WTC11 (cell line): Measurements from ENCODE around the gene MESP1. TPM values are rescaled to one million over a fixed set of nuclear protein-coding genes. Genes with fewer than 3 reads are reported as not detected.

Experiments used
- ATAC-seq: fragments of 200-7000 bp; cut with Tn5 transposase; 2 replicates; pipeline ENCODE4 v1.10.0; 2021; ENCODE audit warnings: mild to moderate bottlenecking, moderate library complexity
- Bru-seq: library from RNA; stranded (reverse); fragments of 400-500 nt; gene quantifications from one replicate; lab custom pipeline; 2021; lab: Mats Ljungman, UMichigan
- CTCF ChIA-PET: fragments of 300-600 bp; sonication (Branson Sonifier 250); formaldehyde crosslinking; loops from one replicate; lab custom pipeline; 2021; ENCODE audit warnings: antibody characterized with exemption; lab: Charles Lee
- POLR2A ChIA-PET: fragments of 350-600 bp; sonication (Branson Sonifier 250); formaldehyde crosslinking; loops from one replicate; lab custom pipeline; 2021; ENCODE audit warnings: antibody characterized with exemption; lab: Charles Lee
- DNase-seq: peaks from one replicate; pipeline ENCODE4 v3.0.0; 2021; ENCODE audit warnings: low spot score
- H3K27ac Mint-ChIP-seq: 2 replicates; pipeline ENCODE4 v1.8.0; 2021; ENCODE audit warnings: mixed read lengths
- H3K27me3 Mint-ChIP-seq: 2 replicates; pipeline ENCODE4 v1.8.0; 2021; ENCODE audit warnings: low read depth, mild to moderate bottlenecking, moderate library complexity, mixed read lengths
- H3K36me3 Mint-ChIP-seq: 2 replicates; pipeline ENCODE4 v1.8.0; 2021; ENCODE audit warnings: mixed read lengths
- H3K4me1 Mint-ChIP-seq: 2 replicates; pipeline ENCODE4 v1.8.0; 2022; ENCODE audit warnings: mixed read lengths
- H3K4me3 Mint-ChIP-seq: 2 replicates; pipeline ENCODE4 v1.8.0; 2021; ENCODE audit warnings: mild to moderate bottlenecking, moderate library complexity, mixed read lengths
- H3K9me3 Mint-ChIP-seq: 2 replicates; pipeline ENCODE4 v1.8.0; 2021; ENCODE audit warnings: mixed read lengths
- AR ChIP-seq: fragments of 250-450 bp; sonication (Bioruptor Pico); IDR thresholded peaks from 2 replicates; pipeline ENCODE4 v1.9.0; 2021; ENCODE audit warnings: mild to moderate bottlenecking
- ATF3 ChIP-seq: sonication (generic); formaldehyde crosslinking; conservative IDR thresholded peaks from 2 replicates; pipeline ENCODE4 v1.8.1; 2022; ENCODE audit warnings: mild to moderate bottlenecking, missing genetic modification reagents
- CDX4 ChIP-seq: fragments of 250-450 bp; sonication (Bioruptor Pico); IDR thresholded peaks from 2 replicates; pipeline ENCODE4 v1.9.0; 2021; ENCODE audit warnings: moderate library complexity, mild to moderate bottlenecking, inconsistent platforms, borderline replicate concordance
- CREB1 ChIP-seq: sonication (generic); formaldehyde crosslinking; IDR thresholded peaks from 2 replicates; pipeline ENCODE4 v1.8.0; 2023; ENCODE audit warnings: mild to moderate bottlenecking, missing genetic modification reagents
- E2F1 ChIP-seq: sonication (generic); formaldehyde crosslinking; IDR thresholded peaks from 2 replicates; pipeline ENCODE4 v1.8.0; 2022; ENCODE audit warnings: mild to moderate bottlenecking, missing genetic modification reagents
- E2F4 ChIP-seq: sonication (generic); formaldehyde crosslinking; IDR thresholded peaks from 2 replicates; pipeline ENCODE4 v1.8.1; 2022; ENCODE audit warnings: low read depth, mild to moderate bottlenecking, moderate library complexity, missing genetic modification reagents, borderline replicate concordance
- ESRRA ChIP-seq: sonication (generic); formaldehyde crosslinking; IDR thresholded peaks from 2 replicates; pipeline ENCODE4 v1.8.1; 2022; ENCODE audit warnings: mild to moderate bottlenecking, missing genetic modification reagents, borderline replicate concordance
- FOXK1 ChIP-seq: sonication (generic); formaldehyde crosslinking; IDR thresholded peaks from 2 replicates; pipeline ENCODE4 v1.8.0; 2022; ENCODE audit warnings: mild to moderate bottlenecking, moderate library complexity, missing genetic modification reagents
- FOXP1 ChIP-seq: sonication (generic); formaldehyde crosslinking; IDR thresholded peaks from 2 replicates; pipeline ENCODE4 v1.8.0; 2022; ENCODE audit warnings: missing genetic modification reagents, mild to moderate bottlenecking, moderate library complexity, borderline replicate concordance
- IRF2 ChIP-seq: sonication (generic); formaldehyde crosslinking; IDR thresholded peaks from 2 replicates; pipeline ENCODE4 v1.8.0; 2022; ENCODE audit warnings: low read depth, missing genetic modification reagents, borderline replicate concordance
- JUN ChIP-seq: sonication (generic); formaldehyde crosslinking; IDR thresholded peaks from 2 replicates; pipeline ENCODE4 v1.8.0; 2023; ENCODE audit warnings: mild to moderate bottlenecking, missing genetic modification reagents
- KAT7 ChIP-seq: sonication (generic); formaldehyde crosslinking; IDR thresholded peaks from 2 replicates; pipeline ENCODE4 v1.8.1; 2023; ENCODE audit warnings: missing genetic modification reagents, mild to moderate bottlenecking, borderline replicate concordance
- MLX ChIP-seq: sonication (generic); formaldehyde crosslinking; IDR thresholded peaks from 2 replicates; pipeline ENCODE4 v1.8.1; 2023; ENCODE audit warnings: mild to moderate bottlenecking, missing genetic modification reagents, moderate library complexity
- MYBL2 ChIP-seq: sonication (generic); formaldehyde crosslinking; IDR thresholded peaks from 2 replicates; pipeline ENCODE4 v1.8.1; 2023; ENCODE audit warnings: mild to moderate bottlenecking, moderate library complexity, missing genetic modification reagents
- NFE2L1 ChIP-seq: sonication (generic); formaldehyde crosslinking; IDR thresholded peaks from 2 replicates; pipeline ENCODE4 v1.8.1; 2023; ENCODE audit warnings: missing genetic modification reagents
- NFYB ChIP-seq: sonication (generic); formaldehyde crosslinking; conservative IDR thresholded peaks from 2 replicates; pipeline ENCODE4 v1.8.0; 2022; ENCODE audit warnings: low read depth, missing genetic modification reagents
- NR1H2 ChIP-seq: sonication (generic); formaldehyde crosslinking; IDR thresholded peaks from 2 replicates; pipeline ENCODE4 v1.9.0; 2021; ENCODE audit warnings: mild to moderate bottlenecking, moderate library complexity, missing genetic modification reagents
- PREB ChIP-seq: sonication (generic); formaldehyde crosslinking; IDR thresholded peaks from 2 replicates; pipeline ENCODE4 v1.8.1; 2022; ENCODE audit warnings: mild to moderate bottlenecking, missing genetic modification reagents, moderate library complexity, borderline replicate concordance
- SOX15 ChIP-seq: fragments of 250-450 bp; sonication (Bioruptor Pico); IDR thresholded peaks from 2 replicates; pipeline ENCODE4 v1.9.0; 2021; ENCODE audit warnings: mild to moderate bottlenecking
- SP1 ChIP-seq: sonication (generic); formaldehyde crosslinking; conservative IDR thresholded peaks from 2 replicates; pipeline ENCODE4 v1.8.1; 2022; ENCODE audit warnings: missing genetic modification reagents
- TCF7 ChIP-seq: sonication (generic); formaldehyde crosslinking; IDR thresholded peaks from 2 replicates; pipeline ENCODE4 v1.8.0; 2022; ENCODE audit warnings: mild to moderate bottlenecking, low read depth, missing genetic modification reagents, moderate library complexity
- TEAD4 ChIP-seq: sonication (generic); formaldehyde crosslinking; IDR thresholded peaks from 2 replicates; pipeline ENCODE4 v1.8.0; 2022; ENCODE audit warnings: mild to moderate bottlenecking, missing genetic modification reagents
- USF2 ChIP-seq: sonication (generic); formaldehyde crosslinking; IDR thresholded peaks from 2 replicates; pipeline ENCODE4 v1.8.1; 2023; ENCODE audit warnings: mild to moderate bottlenecking, missing genetic modification reagents, moderate library complexity
- ZNF121 ChIP-seq: sonication (generic); formaldehyde crosslinking; IDR thresholded peaks from 2 replicates; pipeline ENCODE4 v1.8.0; 2023; ENCODE audit warnings: missing genetic modification reagents
- ZNF138 ChIP-seq: sonication (generic); formaldehyde crosslinking; conservative IDR thresholded peaks from 2 replicates; pipeline ENCODE4 v1.8.1; 2022; ENCODE audit warnings: mild to moderate bottlenecking, moderate library complexity, missing genetic modification reagents
- ZNF263 ChIP-seq: sonication (generic); formaldehyde crosslinking; IDR thresholded peaks from 2 replicates; pipeline ENCODE4 v1.8.1; 2022; ENCODE audit warnings: low read depth, mild to moderate bottlenecking, moderate library complexity, missing genetic modification reagents
- long read RNA-seq, 3 experiments: library from RNA in 1 of 3; library from capped mRNA in 1 of 3; library from polyadenylated mRNA in 1 of 3; unstranded in 2 of 3; stranded (forward) in 1 of 3; transcript quantifications; one replicate each; pipeline ENCODE4 v2.0.0, GENCODE V29; 2021
- total RNA-seq: library from RNA; stranded (reverse); gene quantifications from 3 replicates; pipeline ENCODE4 v1.2.3, GENCODE V29; 2021

The MESP1 gene
- total RNA-seq, result 0.32 to 0.50 TPM (median 0.41 TPM) in 3 replicates
- Bru-seq, nascent RNA, result not detected
- long read RNA-seq, experiment 1, result 0 reads
- long read RNA-seq, experiment 2, partial matches to known transcripts, result 0 of 2 reads
- long read RNA-seq, experiment 2, other reads (novel, unspliced or antisense), result 1 of 2 reads
- long read RNA-seq, experiment 3, result 0 reads

GRCh38 chr15:89750560-89751542 lies at the start of gene MESP1:
Gene MESP1, minus strand, starts transcription at chr15:89751249. Its CDS starts 18 bp downstream, at chr15:89751231.
- peak within 1 kb of the TSS; percentile 62 for H3K4me3 Mint-ChIP-seq
- POLR2A ChIA-PET, result interaction anchor here (1.7 kb wide), 1 partner anchor 10 kb away, joined by 4 read pairs; no protein-coding TSS in a partner anchor
- H3K9me3 Mint-ChIP-seq, result no peaks in the 10 kb centered on the region
- DNase-seq, result peak; percentile 93
- no peak within 1 kb of the TSS for H3K27ac Mint-ChIP-seq
- H3K4me1 Mint-ChIP-seq, result peaks cover 20% of the 10 kb centered on the region; the same call in 1 of the 2 replicates
- peak; percentile 87 for ATAC-seq
- H3K27me3 Mint-ChIP-seq, result peaks cover 40% of the 10 kb centered on the region
- H3K36me3 Mint-ChIP-seq, result no peaks in the 10 kb centered on the region
- CTCF ChIA-PET, result interaction anchor here (0.8 to 6.7 kb wide), 15 partner anchors 10 to 499 kb away, joined by 3 to 54 read pairs (median 3); no protein-coding TSS in a partner anchor
- peak; percentile 80 for TF ChIP-seq FOXK1
- TF ChIP-seq E2F4 (CRISPR knock-in tag), result peak; percentile 86
- TF ChIP-seq IRF2 (CRISPR knock-in tag), result no peak
- peak; percentile 29; the same call in 1 of the 2 replicates for TF ChIP-seq PREB
- no peak for TF ChIP-seq AR (CRISPR knock-in tag)
- TF ChIP-seq USF2 (CRISPR knock-in tag), result no peak
- no peak for TF ChIP-seq NR1H2
- peak; percentile 44; the same call in 1 of the 2 replicates for TF ChIP-seq ESRRA
- no peak for TF ChIP-seq MLX (CRISPR knock-in tag)
- peak; percentile 48 for TF ChIP-seq SP1 (CRISPR knock-in tag)
- TF ChIP-seq E2F1 (CRISPR knock-in tag), result peak; percentile 83
- no peak for TF ChIP-seq ZNF121 (CRISPR knock-in tag)
- TF ChIP-seq KAT7, result peak; percentile 94; the same call in 1 of the 2 replicates
- TF ChIP-seq ZNF263 (CRISPR knock-in tag), result no peak
- TF ChIP-seq CREB1, result no peak
- no peak for TF ChIP-seq SOX15 (CRISPR knock-in tag)
- peak; percentile 21; the same call in 1 of the 2 replicates for TF ChIP-seq TCF7 (CRISPR knock-in tag)
- TF ChIP-seq JUN (CRISPR knock-in tag), result no peak
- 0 out of 2 replicates have a peak, but pooled peaks have one; percentile 46 for TF ChIP-seq ATF3 (CRISPR knock-in tag)
- TF ChIP-seq NFE2L1 (CRISPR knock-in tag), result peak; percentile 78; the same call in 1 of the 2 replicates
- no peak for TF ChIP-seq NFYB (CRISPR knock-in tag)
- TF ChIP-seq FOXP1, result peak; percentile 64
- no peak for TF ChIP-seq CDX4 (CRISPR knock-in tag)
- no peak for TF ChIP-seq ZNF138
- 0 out of 2 replicates have a peak, but pooled peaks have one; percentile 26 for TF ChIP-seq TEAD4 (CRISPR knock-in tag)
- TF ChIP-seq MYBL2 (CRISPR knock-in tag), result peak; percentile 82
